Activated CD4-positive, alpha-beta T cell treated with anti-CD3 and anti-CD28 coated beads, Interleukin-2, Interleukin-4, amounts not matched to agents 100 ng/mL and 50 ng/mL, durations not matched to agents 16 hours and 8 hours (primary cell): ENCODE data around the gene MYMK.

Source experiments
- DNase-seq: peaks from one replicate; pipeline ENCODE4 v3.0.0-alpha.2; 2020; ENCODE audit warnings: low spot score

The MYMK gene

DNA sequence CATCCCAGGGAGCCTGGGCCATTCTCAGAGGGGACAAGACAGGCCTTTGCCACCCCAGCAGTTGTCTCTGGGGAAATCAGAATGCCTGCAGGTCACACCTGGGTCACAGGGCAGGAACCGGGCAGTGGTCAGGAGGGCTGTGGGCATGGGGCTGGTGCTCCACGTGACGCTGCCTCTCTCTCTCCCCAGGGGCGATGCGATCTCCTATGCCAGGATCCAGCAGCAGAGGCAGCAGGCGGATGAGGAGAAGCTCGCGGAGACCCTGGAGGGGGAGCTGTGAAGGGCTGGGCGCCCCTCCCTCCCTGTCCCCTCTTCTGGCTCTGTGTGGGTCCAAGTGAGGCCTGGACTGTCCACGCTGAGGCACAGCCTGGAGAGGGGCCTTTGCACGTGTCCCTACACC, 56.4 kb downstream of the MYMK start:
- DNase-seq, result no peak

DNA sequence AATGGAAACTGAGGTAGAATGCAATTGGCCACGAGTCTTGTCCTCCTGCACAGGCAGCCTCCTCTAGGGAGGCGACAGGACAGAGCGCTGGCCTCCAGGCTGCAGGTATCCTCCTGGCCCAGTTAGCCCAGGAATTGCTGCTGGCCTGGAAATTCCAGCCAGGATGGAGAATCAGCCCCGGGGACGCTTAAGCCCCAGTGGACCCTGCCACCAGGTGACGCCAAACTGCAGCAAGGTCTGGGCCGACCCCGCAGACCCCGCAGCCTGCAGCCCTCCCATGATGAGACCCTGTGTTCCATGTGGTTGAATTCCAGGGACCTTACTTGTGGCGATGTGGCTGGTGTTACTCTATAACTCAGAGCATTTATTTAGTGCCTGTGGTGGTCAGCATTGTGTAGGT, 57.7 kb downstream of the MYMK start:
- no peak for DNase-seq

- DNase-seq, result no peak
These were observed 58.8 kb downstream of the MYMK start for GRCh38 chr9:133465984-133466383.

- no peak for DNase-seq
These were observed 60.1 kb downstream of the MYMK start for GRCh38 chr9:133464638-133465037.
